WTC11 (cell line): ENCODE data around the gene PRDM5. TPM values are rescaled to one million over a fixed set of nuclear protein-coding genes. Genes with fewer than 3 reads are reported as not detected.

Source experiments
- ATAC-seq: fragments of 200-7000 bp; cut with Tn5 transposase; 2 replicates; pipeline ENCODE4 v1.10.0; 2021; ENCODE audit warnings: mild to moderate bottlenecking, moderate library complexity
- CTCF ChIA-PET: fragments of 300-600 bp; sonication (Branson Sonifier 250); formaldehyde crosslinking; loops from one replicate; lab custom pipeline; 2021; ENCODE audit warnings: antibody characterized with exemption; lab: Charles Lee
- POLR2A ChIA-PET: fragments of 350-600 bp; sonication (Branson Sonifier 250); formaldehyde crosslinking; loops from one replicate; lab custom pipeline; 2021; ENCODE audit warnings: antibody characterized with exemption; lab: Charles Lee
- DNase-seq: peaks from one replicate; pipeline ENCODE4 v3.0.0; 2021; ENCODE audit warnings: low spot score
- H3K27ac Mint-ChIP-seq: 2 replicates; pipeline ENCODE4 v1.8.0; 2021; ENCODE audit warnings: mixed read lengths
- H3K27me3 Mint-ChIP-seq: 2 replicates; pipeline ENCODE4 v1.8.0; 2021; ENCODE audit warnings: low read depth, mild to moderate bottlenecking, moderate library complexity, mixed read lengths
- H3K36me3 Mint-ChIP-seq: 2 replicates; pipeline ENCODE4 v1.8.0; 2021; ENCODE audit warnings: mixed read lengths
- H3K4me1 Mint-ChIP-seq: 2 replicates; pipeline ENCODE4 v1.8.0; 2022; ENCODE audit warnings: mixed read lengths
- H3K4me3 Mint-ChIP-seq: 2 replicates; pipeline ENCODE4 v1.8.0; 2021; ENCODE audit warnings: mild to moderate bottlenecking, moderate library complexity, mixed read lengths
- H3K9me3 Mint-ChIP-seq: 2 replicates; pipeline ENCODE4 v1.8.0; 2021; ENCODE audit warnings: mixed read lengths
- MXD4 ChIP-seq: fragments of 250-450 bp; sonication (Bioruptor Pico); IDR thresholded peaks from 2 replicates; pipeline ENCODE4 v1.8.0; 2021; ENCODE audit warnings: mild to moderate bottlenecking, moderate library complexity, borderline replicate concordance
- MYBL2 ChIP-seq: sonication (generic); formaldehyde crosslinking; IDR thresholded peaks from 2 replicates; pipeline ENCODE4 v1.8.1; 2023; ENCODE audit warnings: mild to moderate bottlenecking, moderate library complexity, missing genetic modification reagents
- NR1H2 ChIP-seq: sonication (generic); formaldehyde crosslinking; IDR thresholded peaks from 2 replicates; pipeline ENCODE4 v1.9.0; 2021; ENCODE audit warnings: mild to moderate bottlenecking, moderate library complexity, missing genetic modification reagents
- OVOL2 ChIP-seq: fragments of 250-450 bp; sonication (Bioruptor Pico); IDR thresholded peaks from 2 replicates; pipeline ENCODE4 v1.9.0; 2021; ENCODE audit warnings: mild to moderate bottlenecking, borderline replicate concordance
- ZNF232 ChIP-seq: sonication (generic); formaldehyde crosslinking; IDR thresholded peaks from 2 replicates; pipeline ENCODE4 v1.8.0; 2022; ENCODE audit warnings: mild to moderate bottlenecking, missing genetic modification reagents
- ZNF263 ChIP-seq: sonication (generic); formaldehyde crosslinking; IDR thresholded peaks from 2 replicates; pipeline ENCODE4 v1.8.1; 2022; ENCODE audit warnings: low read depth, mild to moderate bottlenecking, moderate library complexity, missing genetic modification reagents
- ZNF423 ChIP-seq: fragments of 250-450 bp; sonication (Bioruptor Pico); IDR thresholded peaks from 2 replicates; pipeline ENCODE4 v2.1.2; 2022; ENCODE audit warnings: mild to moderate bottlenecking, moderate library complexity
- total RNA-seq: library from RNA; stranded (reverse); gene quantifications from 3 replicates; pipeline ENCODE4 v1.2.3, GENCODE V29; 2021
- TF ChIP-seq, protein P1 (sequence below): sonication (generic); formaldehyde crosslinking; IDR thresholded peaks from 2 replicates; pipeline ENCODE4 v1.8.0; 2023; ENCODE audit warnings: missing genetic modification reagents
- TF ChIP-seq, protein P2 (sequence below): sonication (generic); formaldehyde crosslinking; IDR thresholded peaks from 2 replicates; pipeline ENCODE4 v1.8.1; 2022; ENCODE audit warnings: low read depth, mild to moderate bottlenecking, moderate library complexity, missing genetic modification reagents, borderline replicate concordance
- TF ChIP-seq, protein P3 (sequence below): sonication (generic); formaldehyde crosslinking; IDR thresholded peaks from 2 replicates; pipeline ENCODE4 v1.8.0; 2023; ENCODE audit warnings: mild to moderate bottlenecking, missing genetic modification reagents
- TF ChIP-seq, protein P4 (sequence below): fragments of 250-450 bp; sonication (Bioruptor Pico); IDR thresholded peaks from 2 replicates; pipeline ENCODE4 v1.9.0; 2021; ENCODE audit warnings: moderate library complexity, mild to moderate bottlenecking, inconsistent platforms, borderline replicate concordance
- TF ChIP-seq, protein P5 (sequence below): fragments of 250-450 bp; sonication (Bioruptor Pico); conservative IDR thresholded peaks from 2 replicates; pipeline ENCODE4 v1.9.0; 2021; ENCODE audit warnings: mild to moderate bottlenecking
- TF ChIP-seq, protein P6 (sequence below): fragments of 200-600 bp; IDR thresholded peaks from 2 replicates; pipeline ENCODE4 v1.8.0; 2022; ENCODE audit warnings: antibody characterized with exemption

The PRDM5 gene
- total RNA-seq, 1 experiment from 2014 or later = 47.0 TPM

DNA sequence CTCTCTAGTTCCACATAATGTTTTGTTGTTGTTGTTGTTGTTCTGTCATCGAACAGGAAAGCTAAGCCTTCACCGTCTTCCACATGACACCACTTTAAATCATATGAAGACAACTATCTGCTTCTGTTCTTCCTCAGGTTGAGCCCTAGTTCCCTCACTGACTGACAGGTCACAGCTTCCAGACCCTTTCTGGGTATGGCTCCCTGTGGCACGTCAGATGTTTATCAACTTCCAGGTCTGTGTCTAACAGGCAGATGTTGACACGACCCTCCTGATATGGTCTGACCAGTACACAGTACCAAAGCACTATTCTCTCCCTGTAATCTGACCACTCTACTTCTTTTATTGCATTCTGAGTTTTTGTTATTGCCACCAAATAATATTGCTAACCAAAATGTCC lies 51.4 kb downstream of the PRDM5 start:
- Mint-ChIP-seq H3K9me3 (peaks cover 4% of the 10 kb centered on the region; the same call in 1 of the 2 replicates), H3K4me3 (no peak overlapping the region), H3K27ac (peak overlapping the region; percentile 60; the same call in 1 of the 2 replicates), H3K27me3 (no peaks in the 10 kb centered on the region), H3K4me1 (peaks cover 46% of the 10 kb centered on the region), H3K36me3 (no peaks in the 10 kb centered on the region)
- POLR2A ChIA-PET = no interaction called here
- CTCF ChIA-PET = interaction anchor here (1.3 to 1.8 kb wide), 3 partner anchors 11 to 33 kb away, joined by 9 to 14 read pairs (median 13); no protein-coding TSS in a partner anchor
- TF ChIP-seq ZNF263 (CRISPR knock-in tag) = no peak
- TF ChIP-seq, protein P1, sequence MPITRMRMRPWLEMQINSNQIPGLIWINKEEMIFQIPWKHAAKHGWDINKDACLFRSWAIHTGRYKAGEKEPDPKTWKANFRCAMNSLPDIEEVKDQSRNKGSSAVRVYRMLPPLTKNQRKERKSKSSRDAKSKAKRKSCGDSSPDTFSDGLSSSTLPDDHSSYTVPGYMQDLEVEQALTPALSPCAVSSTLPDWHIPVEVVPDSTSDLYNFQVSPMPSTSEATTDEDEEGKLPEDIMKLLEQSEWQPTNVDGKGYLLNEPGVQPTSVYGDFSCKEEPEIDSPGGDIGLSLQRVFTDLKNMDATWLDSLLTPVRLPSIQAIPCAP (CRISPR knock-in tag) = no peak
- TF ChIP-seq ZNF423 = no peak
- TF ChIP-seq, protein P2, sequence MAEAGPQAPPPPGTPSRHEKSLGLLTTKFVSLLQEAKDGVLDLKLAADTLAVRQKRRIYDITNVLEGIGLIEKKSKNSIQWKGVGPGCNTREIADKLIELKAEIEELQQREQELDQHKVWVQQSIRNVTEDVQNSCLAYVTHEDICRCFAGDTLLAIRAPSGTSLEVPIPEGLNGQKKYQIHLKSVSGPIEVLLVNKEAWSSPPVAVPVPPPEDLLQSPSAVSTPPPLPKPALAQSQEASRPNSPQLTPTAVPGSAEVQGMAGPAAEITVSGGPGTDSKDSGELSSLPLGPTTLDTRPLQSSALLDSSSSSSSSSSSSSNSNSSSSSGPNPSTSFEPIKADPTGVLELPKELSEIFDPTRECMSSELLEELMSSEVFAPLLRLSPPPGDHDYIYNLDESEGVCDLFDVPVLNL (CRISPR knock-in tag) = no peak
- no peak for TF ChIP-seq NR1H2
- TF ChIP-seq MXD4 (CRISPR knock-in tag) = no peak
- no peak for TF ChIP-seq MYBL2
- TF ChIP-seq, protein P3, sequence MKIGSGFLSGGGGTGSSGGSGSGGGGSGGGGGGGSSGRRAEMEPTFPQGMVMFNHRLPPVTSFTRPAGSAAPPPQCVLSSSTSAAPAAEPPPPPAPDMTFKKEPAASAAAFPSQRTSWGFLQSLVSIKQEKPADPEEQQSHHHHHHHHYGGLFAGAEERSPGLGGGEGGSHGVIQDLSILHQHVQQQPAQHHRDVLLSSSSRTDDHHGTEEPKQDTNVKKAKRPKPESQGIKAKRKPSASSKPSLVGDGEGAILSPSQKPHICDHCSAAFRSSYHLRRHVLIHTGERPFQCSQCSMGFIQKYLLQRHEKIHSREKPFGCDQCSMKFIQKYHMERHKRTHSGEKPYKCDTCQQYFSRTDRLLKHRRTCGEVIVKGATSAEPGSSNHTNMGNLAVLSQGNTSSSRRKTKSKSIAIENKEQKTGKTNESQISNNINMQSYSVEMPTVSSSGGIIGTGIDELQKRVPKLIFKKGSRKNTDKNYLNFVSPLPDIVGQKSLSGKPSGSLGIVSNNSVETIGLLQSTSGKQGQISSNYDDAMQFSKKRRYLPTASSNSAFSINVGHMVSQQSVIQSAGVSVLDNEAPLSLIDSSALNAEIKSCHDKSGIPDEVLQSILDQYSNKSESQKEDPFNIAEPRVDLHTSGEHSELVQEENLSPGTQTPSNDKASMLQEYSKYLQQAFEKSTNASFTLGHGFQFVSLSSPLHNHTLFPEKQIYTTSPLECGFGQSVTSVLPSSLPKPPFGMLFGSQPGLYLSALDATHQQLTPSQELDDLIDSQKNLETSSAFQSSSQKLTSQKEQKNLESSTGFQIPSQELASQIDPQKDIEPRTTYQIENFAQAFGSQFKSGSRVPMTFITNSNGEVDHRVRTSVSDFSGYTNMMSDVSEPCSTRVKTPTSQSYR = no peak
- no peak for TF ChIP-seq ZNF232 (CRISPR knock-in tag)
- no peak for TF ChIP-seq OVOL2 (CRISPR knock-in tag)
- TF ChIP-seq, protein P4, sequence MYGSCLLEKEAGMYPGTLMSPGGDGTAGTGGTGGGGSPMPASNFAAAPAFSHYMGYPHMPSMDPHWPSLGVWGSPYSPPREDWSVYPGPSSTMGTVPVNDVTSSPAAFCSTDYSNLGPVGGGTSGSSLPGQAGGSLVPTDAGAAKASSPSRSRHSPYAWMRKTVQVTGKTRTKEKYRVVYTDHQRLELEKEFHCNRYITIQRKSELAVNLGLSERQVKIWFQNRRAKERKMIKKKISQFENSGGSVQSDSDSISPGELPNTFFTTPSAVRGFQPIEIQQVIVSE (CRISPR knock-in tag) = no peak
- ATAC-seq (no peak), DNase-seq (no peak)

DNA sequence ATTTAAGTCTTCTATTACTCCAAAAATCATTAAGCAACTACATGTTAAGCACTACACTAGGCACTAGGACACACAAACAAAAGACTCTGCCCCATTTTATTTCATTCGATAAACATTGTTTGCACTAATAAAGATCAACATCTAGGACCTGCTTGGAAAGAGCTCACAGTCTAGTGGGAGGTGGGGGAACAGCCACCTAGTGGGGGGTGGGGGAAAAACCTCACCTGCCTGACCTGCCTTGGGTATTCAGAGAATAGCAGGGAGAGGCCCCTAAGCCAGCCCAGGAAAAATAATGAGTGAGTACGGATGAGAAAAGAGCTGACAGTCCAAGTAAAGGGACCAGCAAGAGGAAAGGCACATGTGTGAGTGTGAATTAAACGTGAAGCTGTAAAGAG lies 52.2 kb downstream of the PRDM5 start:
- peak; percentile 82 for ATAC-seq
- H3K27me3 Mint-ChIP-seq = no peaks in the 10 kb centered on the region
- no peak overlapping the region for H3K4me3 Mint-ChIP-seq
- peak overlapping the region; percentile 60 for H3K27ac Mint-ChIP-seq
- ChIA-PET CTCF (interaction anchor here (0.7 to 1.8 kb wide), 8 partner anchors 10 to 712 kb away, joined by 3 to 14 read pairs (median 5); no protein-coding TSS in a partner anchor), POLR2A (no interaction called here)
- H3K9me3 Mint-ChIP-seq = peaks cover 4% of the 10 kb centered on the region; the same call in 1 of the 2 replicates
- H3K4me1 Mint-ChIP-seq = peaks cover 40% of the 10 kb centered on the region
- TF ChIP-seq, protein P5, sequence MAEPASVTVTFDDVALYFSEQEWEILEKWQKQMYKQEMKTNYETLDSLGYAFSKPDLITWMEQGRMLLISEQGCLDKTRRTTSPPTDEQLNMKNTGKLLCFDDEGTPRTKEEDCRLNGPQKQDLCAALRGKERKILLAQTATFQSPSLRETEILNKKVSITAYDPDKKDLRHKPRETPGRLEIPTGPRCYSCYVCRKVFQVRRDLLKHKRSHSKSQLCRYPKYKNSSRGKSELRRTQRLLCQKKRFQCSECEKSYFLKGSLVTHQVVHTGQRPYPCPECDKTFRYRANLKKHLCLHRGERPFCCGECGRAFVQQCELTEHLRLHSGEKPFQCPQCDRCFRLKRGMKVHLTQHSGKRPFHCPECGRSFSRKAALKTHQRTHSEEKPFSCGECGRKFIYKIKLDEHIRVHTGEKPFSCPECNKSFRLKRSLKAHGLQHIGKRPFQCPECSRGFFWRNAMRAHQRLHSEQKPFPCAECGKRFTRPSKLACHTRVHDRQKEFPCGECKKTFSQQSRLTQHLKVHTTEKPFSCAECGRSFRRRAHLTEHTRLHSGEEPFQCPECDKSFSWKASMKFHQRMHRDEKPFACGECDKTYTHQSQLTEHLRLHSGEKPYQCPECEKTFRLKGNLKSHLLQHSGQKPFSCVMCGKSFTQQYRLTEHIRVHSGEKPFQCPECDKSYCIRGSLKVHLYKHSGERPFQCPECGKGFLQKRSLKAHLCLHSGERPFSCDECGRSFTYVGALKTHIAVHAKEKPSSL (CRISPR knock-in tag) = no peak
- TF ChIP-seq, protein P6, sequence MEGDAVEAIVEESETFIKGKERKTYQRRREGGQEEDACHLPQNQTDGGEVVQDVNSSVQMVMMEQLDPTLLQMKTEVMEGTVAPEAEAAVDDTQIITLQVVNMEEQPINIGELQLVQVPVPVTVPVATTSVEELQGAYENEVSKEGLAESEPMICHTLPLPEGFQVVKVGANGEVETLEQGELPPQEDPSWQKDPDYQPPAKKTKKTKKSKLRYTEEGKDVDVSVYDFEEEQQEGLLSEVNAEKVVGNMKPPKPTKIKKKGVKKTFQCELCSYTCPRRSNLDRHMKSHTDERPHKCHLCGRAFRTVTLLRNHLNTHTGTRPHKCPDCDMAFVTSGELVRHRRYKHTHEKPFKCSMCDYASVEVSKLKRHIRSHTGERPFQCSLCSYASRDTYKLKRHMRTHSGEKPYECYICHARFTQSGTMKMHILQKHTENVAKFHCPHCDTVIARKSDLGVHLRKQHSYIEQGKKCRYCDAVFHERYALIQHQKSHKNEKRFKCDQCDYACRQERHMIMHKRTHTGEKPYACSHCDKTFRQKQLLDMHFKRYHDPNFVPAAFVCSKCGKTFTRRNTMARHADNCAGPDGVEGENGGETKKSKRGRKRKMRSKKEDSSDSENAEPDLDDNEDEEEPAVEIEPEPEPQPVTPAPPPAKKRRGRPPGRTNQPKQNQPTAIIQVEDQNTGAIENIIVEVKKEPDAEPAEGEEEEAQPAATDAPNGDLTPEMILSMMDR = 0 out of 2 replicates have a peak, but pooled peaks have one; percentile 17
- DNase-seq = peak; percentile 61
- H3K36me3 Mint-ChIP-seq = no peaks in the 10 kb centered on the region
